KMS-11 (cell line): ENCODE measurements around the gene CCT3.
"Not testable (repeated sequence)": the region's sequence is repeated elsewhere in the genome, so short reads cannot be mapped to it uniquely, and the experiment has no call there.

Source experiments
- H2AFZ ChIP-seq: fragments of 200-600 bp; sonication (generic); 2 replicates; pipeline ENCODE4 v1.6.1; 2016; ENCODE audit warnings: antibody characterized with exemption, mixed run types, low read depth
- H3K27ac ChIP-seq: fragments of 200-600 bp; sonication (generic); 2 replicates; pipeline ENCODE4 v1.6.1; 2016; ENCODE audit warnings: mild to moderate bottlenecking, mixed run types
- H3K27me3 ChIP-seq: fragments of 200-600 bp; sonication (generic); 2 replicates; pipeline ENCODE4 v1.6.1; 2017; ENCODE audit warnings: mild to moderate bottlenecking, low read depth, mixed run types, moderate library complexity; ENCODE audit not compliant: insufficient read depth
- H3K36me3 ChIP-seq: fragments of 200-600 bp; sonication (generic); 2 replicates; pipeline ENCODE4 v1.6.1; 2017; ENCODE audit warnings: mild to moderate bottlenecking, mixed run types; ENCODE audit not compliant: insufficient read depth
- H3K4me1 ChIP-seq: fragments of 200-600 bp; sonication (generic); 2 replicates; pipeline ENCODE4 v1.6.1; 2016; ENCODE audit warnings: mild to moderate bottlenecking, low read depth, mixed run types; ENCODE audit not compliant: poor library complexity, severe bottlenecking
- H3K4me2 ChIP-seq: fragments of 200-600 bp; sonication (generic); 2 replicates; pipeline ENCODE4 v1.7.0; 2016; ENCODE audit warnings: mild to moderate bottlenecking, mixed run types
- H3K4me3 ChIP-seq: fragments of 200-600 bp; sonication (generic); IDR thresholded peaks from 2 replicates; pipeline ENCODE4 v1.6.1; 2017; ENCODE audit warnings: low read depth, low read length, mixed read lengths; ENCODE audit not compliant: insufficient read depth
- H3K79me2 ChIP-seq: fragments of 200-600 bp; sonication (generic); 2 replicates; pipeline ENCODE4 v1.6.1; 2016; ENCODE audit warnings: low read depth, mixed run types; ENCODE audit not compliant: insufficient read depth
- H3K9ac ChIP-seq: fragments of 200-600 bp; sonication (generic); 2 replicates; pipeline ENCODE4 v1.6.1; 2016; ENCODE audit warnings: mild to moderate bottlenecking, mixed run types
- H4K20me1 ChIP-seq: fragments of 200-600 bp; sonication (generic); 2 replicates; pipeline ENCODE4 v1.6.1; 2016; ENCODE audit warnings: mild to moderate bottlenecking, mixed run types; ENCODE audit not compliant: insufficient read depth
- CTCF ChIP-seq: fragments of 200-600 bp; sonication (generic); conservative IDR thresholded peaks from 2 replicates; pipeline ENCODE4 v1.6.1; 2017; ENCODE audit warnings: low read depth, mild to moderate bottlenecking, antibody characterized with exemption, low read length, moderate library complexity, mixed read lengths

Gene CCT3

GRCh38 chr1:156371553-156372264 lies 33.6 kb upstream of the CCT3 start:
- Histone ChIP-seq H2AFZ (no peak overlapping the region), H3K79me2 (no peaks in the 10 kb centered on the region), H3K27me3 (peaks cover 99% of the 10 kb centered on the region), H3K4me2 (no peak overlapping the region), H3K27ac (no peak overlapping the region), H3K4me3 (no peak overlapping the region), H3K4me1 (no peaks in the 10 kb centered on the region), H3K9ac (no peak overlapping the region), H3K36me3 (no peaks in the 10 kb centered on the region), H4K20me1 (no peaks in the 10 kb centered on the region)
- no peak for TF ChIP-seq CTCF

GRCh38 chr1:156369685-156370286 lies 31.7 kb upstream of the CCT3 start:
- H4K20me1 ChIP-seq, H3K79me2 ChIP-seq, H3K9ac ChIP-seq, H2AFZ ChIP-seq, H3K27ac ChIP-seq, H3K36me3 ChIP-seq, H3K4me1 ChIP-seq: not testable (repeated sequence)
- H3K4me2 ChIP-seq = peak overlapping the region; percentile 22; the same call in 1 of the 2 replicates
- H3K4me3 ChIP-seq = peak overlapping the region; percentile 37
- H3K27me3 ChIP-seq = peaks cover 98% of the 10 kb centered on the region

- Histone ChIP-seq H3K4me2 (peak within 1 kb of the TSS; percentile 22; the same call in 1 of the 2 replicates), H2AFZ (peak within 1 kb of the TSS; percentile 11; the same call in 1 of the 2 replicates)
These were observed 31.0 kb upstream of the CCT3 start, which contains the start of gene RHBG for GRCh38 chr1:156368889-156369684. TSS of gene RHBG (plus strand) at chr1:156369211. CDS start at chr1:156369250, 39 bp downstream.

GRCh38 chr1:156368157-156368658 lies 30.1 kb upstream of the CCT3 start:
- Histone ChIP-seq H3K9ac (no peak overlapping the region), H2AFZ (no peak overlapping the region), H3K4me3 (no peak overlapping the region), H3K27me3 (peaks cover 96% of the 10 kb centered on the region), H3K36me3 (no peaks in the 10 kb centered on the region), H3K27ac (no peak overlapping the region), H3K79me2 (no peaks in the 10 kb centered on the region), H4K20me1 (no peaks in the 10 kb centered on the region), H3K4me1 (no peaks in the 10 kb centered on the region), H3K4me2 (no peak overlapping the region)
- TF ChIP-seq CTCF = no peak

More at GRCh38 chr1:156368889-156369684, 31.0 kb upstream of the CCT3 start, which contains the start of gene RHBG:
- Histone ChIP-seq H3K4me1 (no peaks in the 10 kb centered on the region), H3K79me2 (no peaks in the 10 kb centered on the region), H3K4me3 (peak within 1 kb of the TSS; percentile 37), H3K9ac (no peak within 1 kb of the TSS), H3K27ac (no peak within 1 kb of the TSS), H3K36me3 (no peaks in the 10 kb centered on the region), H4K20me1 (no peaks in the 10 kb centered on the region), H3K27me3 (peaks cover 98% of the 10 kb centered on the region)
- no peak for TF ChIP-seq CTCF
